SU-DHL-6 (cell line): Measurements from ENCODE around the gene COL15A1.

Experiments
- H2AFZ ChIP-seq: fragments of 200-600 bp; sonication (generic); 2 replicates; pipeline ENCODE4 v1.6.1; 2014; ENCODE audit warnings: low read depth, mild to moderate bottlenecking, moderate library complexity, mixed read lengths, antibody characterized with exemption, low read length; ENCODE audit not compliant: severe bottlenecking
- H3F3A ChIP-seq: fragments of 200-600 bp; shearing (Covaris generic); 2 replicates; pipeline ENCODE4 v1.6.0; 2016; ENCODE audit warnings: antibody characterized with exemption, mild to moderate bottlenecking; ENCODE audit not compliant: insufficient read depth
- H3K27ac ChIP-seq: fragments of 200-600 bp; sonication (generic); 2 replicates; pipeline ENCODE4 v1.5.1; 2016; ENCODE audit warnings: low read depth, mild to moderate bottlenecking, low read length, moderate library complexity, mixed read lengths
- H3K27me3 ChIP-seq: fragments of 200-600 bp; sonication (generic), shearing (Covaris generic); 2 replicates; pipeline ENCODE4 v1.6.0; 2014; ENCODE audit warnings: mild to moderate bottlenecking, low read length
- H3K36me3 ChIP-seq: fragments of 200-600 bp; sonication (generic); 2 replicates; pipeline ENCODE4 v1.6.1; 2014; ENCODE audit warnings: mild to moderate bottlenecking, low read length, mixed read lengths
- H3K4me2 ChIP-seq: fragments of 300-600, 200-600 bp; shearing (Covaris generic), sonication (generic); 2 replicates; pipeline ENCODE4 v1.6.0; 2014; ENCODE audit warnings: low read length, low read depth, mild to moderate bottlenecking; ENCODE audit not compliant: poor library complexity, severe bottlenecking
- H3K4me3 ChIP-seq: fragments of 200-600 bp; sonication (generic); 2 replicates; pipeline ENCODE4 v1.5.1; 2014; ENCODE audit warnings: antibody characterized with exemption, low read length, mild to moderate bottlenecking, mixed read lengths; ENCODE audit not compliant: insufficient read depth, poor library complexity, severe bottlenecking
- H3K79me2 ChIP-seq: fragments of 200-600 bp; sonication (generic); 2 replicates; pipeline ENCODE4 v1.6.1; 2014; ENCODE audit warnings: mild to moderate bottlenecking, low read length, moderate library complexity; ENCODE audit not compliant: insufficient read depth
- H3K9ac ChIP-seq: fragments of 200-600 bp; sonication (generic); 2 replicates; pipeline ENCODE4 v1.7.0; 2014; ENCODE audit warnings: mild to moderate bottlenecking, low read length
- H3K9me2 ChIP-seq: fragments of 200-600 bp; sonication (generic); replicated peaks from 2 replicates; pipeline ENCODE4 v1.6.1; 2014; ENCODE audit warnings: low read length; ENCODE audit not compliant: insufficient read depth
- H3K9me3 ChIP-seq: fragments of 200-600 bp; sonication (generic); 2 replicates; pipeline ENCODE4 v1.6.1; 2014; ENCODE audit warnings: low read length, mixed read lengths; ENCODE audit not compliant: insufficient read depth
- H4K20me1 ChIP-seq: fragments of 200-600 bp; sonication (generic); 2 replicates; pipeline ENCODE4 v1.6.1; 2014; ENCODE audit warnings: low read depth, mild to moderate bottlenecking, antibody characterized with exemption, low read length, moderate library complexity, mixed read lengths
- CTCF ChIP-seq: fragments of 200-600 bp; sonication (generic); IDR thresholded peaks from one replicate; pipeline ENCODE4 v1.5.1; 2017; ENCODE audit warnings: antibody characterized with exemption, mild to moderate bottlenecking, low read length, moderate library complexity; ENCODE audit not compliant: insufficient read depth, poor library complexity, severe bottlenecking
- EZH2phosphoT487 ChIP-seq: fragments of 200-600 bp; sonication (generic), shearing (Covaris generic); conservative IDR thresholded peaks from 2 replicates; pipeline ENCODE4 v1.6.1; 2018; ENCODE audit warnings: mild to moderate bottlenecking, antibody characterized with exemption, low read length, moderate library complexity, mixed read lengths

COL15A1 gene

GRCh38 chr9:98943682-98944056 lies at the start of gene COL15A1:
Gene COL15A1, plus strand, starts transcription at chr9:98943907. Its CDS starts 155 bp downstream, at chr9:98944062.
- H3K79me2 ChIP-seq: no peaks in the 10 kb centered on the region
- H3K27me3 ChIP-seq: no peaks in the 10 kb centered on the region
- H3K9me3 ChIP-seq: no peaks in the 10 kb centered on the region
- TF ChIP-seq EZH2phosphoT487: no peak
- no peak for TF ChIP-seq CTCF
- H2AFZ ChIP-seq: no peak within 1 kb of the TSS
- H4K20me1 ChIP-seq: no peaks in the 10 kb centered on the region
- H3F3A ChIP-seq: no peaks in the 10 kb centered on the region
- no peak within 1 kb of the TSS for H3K4me3 ChIP-seq
- H3K27ac ChIP-seq: no peak within 1 kb of the TSS
- no peaks in the 10 kb centered on the region for H3K9me2 ChIP-seq
- H3K36me3 ChIP-seq: no peaks in the 10 kb centered on the region
- H3K9ac ChIP-seq: no peak within 1 kb of the TSS
- no peak within 1 kb of the TSS for H3K4me2 ChIP-seq

GRCh38 chr9:98894171-98894570 lies 49.5 kb upstream of the COL15A1 start:
- H3K27ac ChIP-seq: no peak overlapping the region
- no peaks in the 10 kb centered on the region for H4K20me1 ChIP-seq
- H3K9me3 ChIP-seq: no peaks in the 10 kb centered on the region; the same call in 1 of the 2 replicates
- H3K4me2 ChIP-seq: no peak overlapping the region
- H3K4me3 ChIP-seq: no peak overlapping the region
- no peaks in the 10 kb centered on the region for H3K36me3 ChIP-seq
- TF ChIP-seq EZH2phosphoT487 (no peak), CTCF (no peak)
- no peaks in the 10 kb centered on the region for H3K27me3 ChIP-seq
- no peaks in the 10 kb centered on the region for H3F3A ChIP-seq
- no peaks in the 10 kb centered on the region for H3K79me2 ChIP-seq
- no peaks in the 10 kb centered on the region for H3K9me2 ChIP-seq
- H2AFZ ChIP-seq: no peak overlapping the region
- no peak overlapping the region for H3K9ac ChIP-seq

- Histone ChIP-seq H3K9ac (no peak overlapping the region), H3F3A (no peaks in the 10 kb centered on the region), H2AFZ (no peak overlapping the region), H3K4me2 (no peak overlapping the region), H4K20me1 (no peaks in the 10 kb centered on the region), H3K79me2 (no peaks in the 10 kb centered on the region), H3K36me3 (no peaks in the 10 kb centered on the region), H3K27me3 (no peaks in the 10 kb centered on the region), H3K4me3 (no peak overlapping the region), H3K9me3 (no peaks in the 10 kb centered on the region; the same call in 1 of the 2 replicates), H3K27ac (no peak overlapping the region), H3K9me2 (no peaks in the 10 kb centered on the region)
- TF ChIP-seq EZH2phosphoT487 (no peak), CTCF (no peak)
Measured at GRCh38 chr9:98894761-98895160, 48.9 kb upstream of the COL15A1 start.
